ENCODE results near the gene EFCAB7.
"Not testable (repeated sequence)": the region's sequence is repeated elsewhere in the genome, so short reads cannot be mapped to it uniquely, and the experiment has no call there.

The EFCAB7 gene

DNA sequence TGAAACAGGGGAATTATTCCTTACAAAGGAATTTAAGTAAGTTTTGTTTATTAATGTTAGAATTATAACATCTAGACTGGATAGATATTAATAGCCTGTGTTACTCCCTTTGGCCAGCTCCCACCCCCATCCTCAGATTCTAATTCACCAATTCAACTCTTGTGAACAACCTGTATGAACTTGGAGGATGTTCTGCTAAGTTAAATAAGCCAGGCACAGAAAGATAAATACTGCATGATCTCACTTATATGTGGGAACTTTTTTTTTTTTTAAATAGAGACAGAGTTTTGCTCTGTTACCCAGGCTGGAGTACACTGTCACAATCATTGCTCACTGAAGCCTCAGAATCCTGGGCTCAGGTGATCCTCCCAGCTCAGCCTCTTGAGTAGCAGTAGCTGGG lies 32.2 kb downstream of the EFCAB7 start:
- no peak for DNase-seq (ENCODE audit: low spot score)

DNA sequence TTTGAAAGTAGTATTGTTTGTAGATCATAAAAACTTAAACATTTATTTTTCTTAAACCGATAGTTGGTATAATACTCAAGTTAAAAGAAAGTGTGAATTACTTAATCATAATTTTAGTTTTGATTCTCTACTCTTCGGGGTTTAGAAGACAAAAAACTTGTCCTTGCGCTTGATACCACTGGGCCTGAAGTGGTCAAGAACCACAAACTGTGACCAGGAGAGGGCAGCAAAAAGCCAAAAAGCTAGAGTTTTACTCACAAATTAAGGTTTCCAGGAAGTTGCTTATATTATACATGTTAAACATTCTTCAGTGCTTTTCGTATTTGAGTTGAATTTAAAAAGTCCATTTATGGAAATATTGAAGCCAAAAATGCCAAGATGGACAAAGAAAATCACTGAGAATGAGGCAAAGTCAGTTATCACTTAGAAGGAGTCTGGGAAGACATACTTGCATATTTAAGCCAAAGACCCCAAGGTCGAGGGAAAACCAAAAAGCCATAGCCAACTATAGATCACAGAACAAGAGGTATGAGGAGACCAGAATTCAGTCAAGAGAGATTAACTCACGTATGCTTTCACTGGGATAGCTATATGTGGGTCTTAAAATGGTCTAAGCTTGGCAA lies 34.2 kb downstream of the EFCAB7 start:
- DNase-seq (ENCODE audit: low spot score) = peak; percentile 4

- DNase-seq (ENCODE audit: low spot score) = no peak
These were observed 36.0 kb downstream of the EFCAB7 start for GRCh38 chr1:63559357-63559756.

GRCh38 chr1:63563745-63564144 lies 40.4 kb downstream of the EFCAB7 start:
- DNase-seq (ENCODE audit: low spot score) = no peak

DNA sequence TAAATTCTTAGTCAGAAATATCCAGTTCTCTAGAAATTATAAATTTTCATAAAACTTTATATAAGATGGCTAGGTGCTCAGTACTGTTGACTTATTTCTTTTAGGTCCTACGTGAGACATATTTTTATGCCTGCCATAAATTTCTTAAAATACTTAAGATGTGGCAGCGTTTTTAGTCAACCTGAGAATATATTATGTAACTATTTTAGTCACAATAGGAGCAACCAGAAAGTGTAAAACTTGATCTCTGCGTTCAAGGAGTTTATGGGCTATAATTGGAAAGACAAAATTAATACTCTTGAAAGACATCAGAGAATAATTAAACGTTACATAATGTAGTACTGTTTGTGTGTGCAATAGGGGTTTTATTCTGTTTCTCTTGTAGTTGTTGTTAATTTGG lies 45.7 kb downstream of the EFCAB7 start:
- no peak for DNase-seq (ENCODE audit: low spot score)

DNA sequence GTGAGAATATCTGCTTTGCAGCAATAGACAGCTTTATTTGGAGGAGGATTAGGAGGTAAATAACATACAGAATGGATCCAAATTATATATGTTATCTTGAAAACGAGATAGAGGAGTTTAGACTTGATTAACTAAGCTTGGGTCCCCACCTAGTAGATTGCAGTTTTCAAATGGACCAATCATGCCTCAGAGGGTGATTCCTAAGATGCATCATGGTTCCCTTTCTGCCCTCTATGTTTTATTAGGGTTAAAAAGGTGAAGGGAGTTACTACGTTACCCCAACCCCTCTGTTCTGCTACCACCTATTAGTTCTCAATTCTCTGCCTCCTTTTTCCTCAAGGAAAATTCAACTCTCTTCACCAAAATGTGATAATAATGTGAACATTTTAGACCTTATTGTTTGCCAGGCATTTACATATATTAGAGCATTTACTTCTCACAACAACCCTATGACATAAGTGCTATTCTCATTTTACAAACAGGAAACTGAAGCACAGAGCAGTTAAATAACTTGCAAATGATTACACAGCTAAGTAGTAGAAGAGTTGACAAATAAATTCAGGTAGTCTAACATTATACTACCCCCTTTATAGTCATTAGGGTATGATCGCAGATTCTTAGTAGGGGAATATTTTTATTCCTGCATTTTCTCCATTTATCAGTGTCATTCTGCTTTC lies 46.5 kb downstream of the EFCAB7 start:
- no peak for DNase-seq (ENCODE audit: low spot score)

DNA sequence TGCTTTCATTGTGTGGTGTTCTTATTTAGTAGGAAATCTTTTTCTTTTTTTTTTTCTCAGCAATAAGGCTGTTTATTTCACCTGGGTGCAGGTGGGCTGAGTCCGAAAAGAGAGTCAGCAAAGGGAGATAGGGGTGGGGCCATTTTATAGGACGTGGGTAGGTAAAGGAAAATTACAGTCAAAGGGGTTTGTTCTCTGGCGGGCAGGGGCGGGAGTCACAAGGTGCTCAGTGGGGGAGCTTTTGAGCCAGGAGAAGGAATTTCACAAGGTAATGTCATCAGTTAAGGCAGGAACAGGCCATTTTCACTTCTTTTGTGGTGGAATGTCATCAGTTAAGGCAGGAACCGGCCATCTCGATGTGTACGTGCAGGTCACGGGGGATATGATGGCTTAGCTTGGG lies 49.4 kb downstream of the EFCAB7 start:
- DNase-seq (ENCODE audit: low spot score) = not testable (repeated sequence)

DNA sequence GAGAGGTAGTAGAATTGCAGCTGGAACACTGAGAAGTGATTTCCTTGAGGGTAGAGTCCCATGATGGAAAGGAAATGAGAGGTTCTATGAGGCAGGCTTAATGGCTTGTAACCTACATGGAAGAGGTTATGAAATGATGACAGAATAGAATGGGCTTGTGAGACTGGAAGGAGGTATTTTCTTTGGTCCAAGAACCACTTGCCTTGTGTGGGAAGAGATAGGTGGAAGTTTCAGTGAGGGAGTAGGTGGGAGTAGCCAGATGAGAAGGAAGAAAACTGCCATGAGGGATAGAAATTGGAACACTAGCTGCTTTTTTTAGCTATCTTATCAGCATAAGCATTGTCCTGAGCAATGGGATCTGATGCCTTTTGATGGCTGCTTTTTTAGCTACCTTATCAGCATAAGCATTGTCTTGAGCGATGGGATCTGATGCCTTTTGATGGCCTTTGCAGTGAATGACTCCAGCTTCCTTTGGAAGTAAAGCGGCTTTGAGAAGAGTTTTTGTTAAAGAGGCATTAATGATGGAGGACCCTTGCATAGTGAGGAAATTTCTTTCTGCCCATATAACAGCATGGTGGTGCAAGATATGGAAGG lies 51.0 kb downstream of the EFCAB7 start:
- not testable (repeated sequence) for DNase-seq (ENCODE audit: low spot score)

- DNase-seq (ENCODE audit: low spot score) = no peak
These were observed 52.1 kb downstream of the EFCAB7 start for GRCh38 chr1:63575340-63575826.

DNA sequence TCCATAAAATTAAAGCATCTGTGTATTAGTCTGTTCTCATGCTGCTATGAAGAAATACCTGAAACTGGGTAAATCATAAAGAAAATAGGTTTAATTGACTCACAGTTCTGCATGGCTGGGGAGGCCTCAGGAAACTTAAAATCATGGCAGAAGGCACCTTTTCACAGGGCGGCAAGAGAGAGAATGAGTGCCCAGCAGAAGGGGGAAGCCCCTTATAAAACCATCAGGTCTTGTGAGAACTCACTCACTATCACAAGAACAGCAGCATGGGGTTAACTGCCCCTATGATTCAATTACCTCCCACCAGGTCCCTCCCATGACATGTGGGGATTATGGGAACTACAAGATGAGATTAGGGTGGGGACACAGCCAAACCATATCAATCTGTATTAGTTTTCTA lies 63.0 kb downstream of the EFCAB7 start:
- not testable (repeated sequence) for DNase-seq (ENCODE audit: low spot score)

GRCh38 chr1:63590166-63590560 lies 66.8 kb downstream of the EFCAB7 start:
- DNase-seq (ENCODE audit: low spot score) = no peak

DNA sequence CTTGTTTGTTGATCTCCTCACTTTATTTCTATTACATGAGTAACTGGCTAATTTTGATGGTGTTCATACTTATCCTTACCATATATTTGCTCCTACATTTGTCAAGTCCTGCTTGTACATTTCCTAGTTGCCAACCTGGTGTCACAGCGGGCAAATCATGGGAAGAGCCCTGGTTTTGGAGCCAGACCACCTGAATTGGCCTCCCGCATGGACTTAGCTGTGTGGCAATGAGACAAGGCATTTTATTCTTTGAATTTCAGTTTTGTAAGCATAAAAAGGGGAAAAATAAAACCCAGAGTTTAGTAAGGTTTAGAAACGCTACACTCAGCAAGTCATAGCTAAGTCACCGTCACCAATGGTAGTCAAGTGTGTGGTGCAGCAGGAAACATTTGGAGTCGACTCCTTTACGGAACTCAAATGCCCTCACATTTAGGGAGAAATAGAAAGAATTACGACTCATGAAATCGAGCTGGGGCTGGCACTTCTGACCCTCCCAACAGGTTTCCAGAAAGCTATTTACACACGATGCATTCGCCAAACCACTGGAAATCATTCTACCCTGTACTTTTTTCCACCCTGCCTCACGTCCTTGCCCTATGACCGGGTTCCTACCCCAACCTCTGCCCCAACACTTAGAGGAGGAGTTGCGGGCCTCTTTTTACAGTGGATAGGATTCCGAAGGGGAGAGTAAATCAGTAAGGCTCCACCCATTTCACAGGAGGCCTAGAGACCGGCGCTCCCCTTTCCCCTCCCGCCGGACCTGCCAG lies 69.4 kb downstream of the EFCAB7 start:
- DNase-seq (ENCODE audit: low spot score) = peak; percentile 60

DNA sequence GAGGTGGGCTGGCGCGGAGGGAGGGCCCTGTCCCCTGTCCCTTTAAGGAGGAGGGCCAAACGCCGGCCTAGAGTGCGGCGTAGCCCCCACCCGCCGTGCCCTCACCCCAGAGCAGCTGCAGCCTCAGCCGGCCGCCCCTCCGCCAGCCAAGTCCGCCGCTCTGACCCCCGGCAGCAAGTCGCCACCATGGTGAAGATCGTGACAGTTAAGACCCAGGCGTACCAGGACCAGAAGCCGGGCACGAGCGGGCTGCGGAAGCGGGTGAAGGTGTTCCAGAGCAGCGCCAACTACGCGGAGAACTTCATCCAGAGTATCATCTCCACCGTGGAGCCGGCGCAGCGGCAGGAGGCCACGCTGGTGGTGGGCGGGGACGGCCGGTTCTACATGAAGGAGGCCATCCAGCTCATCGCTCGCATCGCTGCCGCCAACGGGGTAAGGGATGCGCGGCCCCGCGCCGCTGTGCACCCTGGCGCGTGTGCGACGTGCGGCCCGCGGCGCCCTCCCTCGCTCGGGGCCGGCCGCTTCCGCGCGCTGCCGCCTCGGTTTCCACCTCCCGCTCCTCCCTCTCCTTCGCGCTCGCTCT lies 70.1 kb downstream of the EFCAB7 start, which contains the start of gene PGM1:
Gene PGM1 (plus strand): TSS at position 109 of the 583 bp plus-strand sequence. CDS start 78 bp downstream, at position 187.
- peak; percentile 38 for DNase-seq (ENCODE audit: low spot score)

GRCh38 chr1:63593886-63594605 lies 70.7 kb downstream of the EFCAB7 start:
- peak; percentile 32 for DNase-seq (ENCODE audit: low spot score)

GRCh38 chr1:63595435-63595834 lies 72.1 kb downstream of the EFCAB7 start:
- DNase-seq (ENCODE audit: low spot score) = no peak

GRCh38 chr1:63599799-63600198 lies 76.5 kb downstream of the EFCAB7 start:
- no peak for DNase-seq (ENCODE audit: low spot score)

- DNase-seq (ENCODE audit: low spot score) = no peak
These were observed 76.9 kb downstream of the EFCAB7 start for GRCh38 chr1:63600248-63600647.

DNA sequence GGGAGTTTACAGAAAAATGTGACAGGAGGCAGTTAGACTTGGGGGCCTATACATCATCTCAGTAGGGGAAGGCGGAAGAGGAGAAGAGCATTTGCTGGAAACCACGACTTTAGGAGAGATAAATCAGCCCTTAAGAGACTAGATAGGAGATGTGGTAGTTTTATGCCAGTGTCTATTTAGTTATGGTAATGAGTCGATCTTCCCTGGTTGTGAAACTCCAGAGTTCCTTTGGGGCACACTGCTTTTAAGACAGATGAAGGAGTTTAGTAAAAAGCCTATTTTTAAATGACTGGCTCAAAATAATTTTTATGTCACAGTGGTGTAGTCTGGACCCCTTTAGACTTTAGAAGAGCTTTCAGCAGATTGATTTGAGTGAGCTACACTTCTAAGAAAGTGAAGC lies 77.7 kb downstream of the EFCAB7 start:
- no peak for DNase-seq (ENCODE audit: low spot score)

GRCh38 chr1:63601463-63601862 lies 78.1 kb downstream of the EFCAB7 start:
- DNase-seq (ENCODE audit: low spot score) = no peak

GRCh38 chr1:63601912-63602311 lies 78.6 kb downstream of the EFCAB7 start:
- DNase-seq (ENCODE audit: low spot score) = no peak

DNA sequence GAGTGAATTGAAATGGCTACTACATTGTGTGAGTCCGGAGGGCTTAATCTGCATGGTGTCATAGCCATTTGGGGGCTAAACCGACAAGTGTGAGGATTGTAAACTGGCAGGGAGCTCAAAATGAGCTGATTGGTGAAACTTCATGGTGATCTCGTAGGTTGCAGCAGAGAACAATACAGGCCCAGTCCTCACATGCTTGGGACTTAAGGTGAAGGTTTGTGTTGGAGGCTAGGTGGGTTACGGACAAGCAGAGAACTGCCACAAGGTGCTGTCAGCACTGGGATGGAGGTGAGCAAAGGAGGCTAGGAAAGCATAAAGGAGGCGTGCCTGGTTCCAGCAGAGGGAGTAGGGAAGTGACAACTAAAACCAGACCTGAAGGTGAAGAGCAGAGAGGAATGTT lies 79.3 kb downstream of the EFCAB7 start:
- DNase-seq (ENCODE audit: low spot score) = no peak

Measured in HuH-7 (cell line).